PC-9 (cell line): ENCODE results near the gene ZNF24.

Experiments
- CTCF ChIP-seq: fragments of 200-600 bp; sonication (generic); conservative IDR thresholded peaks from 2 replicates; pipeline ENCODE4 v1.6.1; 2017; ENCODE audit warnings: mixed run types, antibody characterized with exemption, mild to moderate bottlenecking, moderate library complexity
- EZH2 ChIP-seq: fragments of 200-600 bp; sonication (generic); IDR thresholded peaks from 2 replicates; pipeline ENCODE4 v1.8.0; 2017; ENCODE audit warnings: antibody characterized with exemption, low read depth

- TF ChIP-seq CTCF = no peak
- no peak for TF ChIP-seq EZH2
Observed at GRCh38 chr18:35348001-35348400, 3.8 kb upstream of the ZNF24 start.
